HT-29 (cell line): ENCODE data around the gene KDM4B. TPM values are rescaled to one million over a fixed set of nuclear protein-coding genes. Genes with fewer than 3 reads are reported as not detected.
A peak's percentile ranks its signal among the peaks of the same experiment; 100 is the strongest.

Source experiments
- DNase-seq: peaks from one replicate; pipeline ENCODE4 v3.0.0-alpha.2; 2015; ENCODE audit warnings: low spot score
- total RNA-seq: library from RNA; depleted of rRNA; stranded (reverse); fragments of >200 nt; shearing (Covaris generic); gene quantifications from 2 replicates; pipeline ENCODE4 v1.2.3, GENCODE V29; 2014

The KDM4B gene
- total RNA-seq, 1 experiment from 2014 or later: 7.8 TPM

- DNase-seq: no peak
Measured at GRCh38 chr19:5120321-5120720, 151.4 kb downstream of the KDM4B start.

GRCh38 chr19:5120833-5121232 is 151.9 kb downstream of the KDM4B start:
- DNase-seq: no peak

- no peak for DNase-seq
Measured at GRCh38 chr19:5121266-5122120, 152.6 kb downstream of the KDM4B start.

- no peak for DNase-seq
Measured at GRCh38 chr19:5122121-5122400, 153.1 kb downstream of the KDM4B start.

GRCh38 chr19:5122671-5123409 is 153.9 kb downstream of the KDM4B start:
- no peak for DNase-seq

- no peak for DNase-seq
Measured at GRCh38 chr19:5123646-5124045, 154.7 kb downstream of the KDM4B start.

GRCh38 chr19:5124111-5124855 is 155.4 kb downstream of the KDM4B start:
- DNase-seq: no peak

- no peak for DNase-seq
Measured at GRCh38 chr19:5125376-5125775, 156.5 kb downstream of the KDM4B start.

- DNase-seq: no peak
Measured at GRCh38 chr19:5125797-5126497, 157.0 kb downstream of the KDM4B start.

GRCh38 chr19:5126498-5127223 is 157.7 kb downstream of the KDM4B start:
- DNase-seq: no peak

GRCh38 chr19:5127717-5128116 is 158.8 kb downstream of the KDM4B start:
- DNase-seq: no peak

- no peak for DNase-seq
Measured at GRCh38 chr19:5128251-5128935, 159.5 kb downstream of the KDM4B start.

GRCh38 chr19:5128936-5129389 is 160.1 kb downstream of the KDM4B start:
- DNase-seq: no peak

GRCh38 chr19:5129691-5130090 is 160.8 kb downstream of the KDM4B start:
- no peak for DNase-seq

- DNase-seq: no peak
Measured at GRCh38 chr19:5130371-5131030, 161.6 kb downstream of the KDM4B start.

GRCh38 chr19:5131031-5131505 is 162.2 kb downstream of the KDM4B start:
- DNase-seq: no peak

- DNase-seq: peak; percentile 2
Measured at GRCh38 chr19:5131506-5132205, 162.7 kb downstream of the KDM4B start.

- peak; percentile 79 for DNase-seq
Measured at GRCh38 chr19:5132206-5132560, 163.3 kb downstream of the KDM4B start.
